NCI-H1694 treated with DMSO at 0.1 percent for 48 hours (cell line): ENCODE data around the gene NONO.
A peak's percentile ranks its signal among the peaks of the same experiment; 100 is the strongest.
"Not testable (repeated sequence)": the region's sequence is repeated elsewhere in the genome, so short reads cannot be mapped to it uniquely, and the experiment has no call there.

Source experiments
- DNase-seq: peaks from one replicate; lab custom pipeline; 2025; lab: John Stamatoyannopoulos, UW

The NONO gene, protein sequence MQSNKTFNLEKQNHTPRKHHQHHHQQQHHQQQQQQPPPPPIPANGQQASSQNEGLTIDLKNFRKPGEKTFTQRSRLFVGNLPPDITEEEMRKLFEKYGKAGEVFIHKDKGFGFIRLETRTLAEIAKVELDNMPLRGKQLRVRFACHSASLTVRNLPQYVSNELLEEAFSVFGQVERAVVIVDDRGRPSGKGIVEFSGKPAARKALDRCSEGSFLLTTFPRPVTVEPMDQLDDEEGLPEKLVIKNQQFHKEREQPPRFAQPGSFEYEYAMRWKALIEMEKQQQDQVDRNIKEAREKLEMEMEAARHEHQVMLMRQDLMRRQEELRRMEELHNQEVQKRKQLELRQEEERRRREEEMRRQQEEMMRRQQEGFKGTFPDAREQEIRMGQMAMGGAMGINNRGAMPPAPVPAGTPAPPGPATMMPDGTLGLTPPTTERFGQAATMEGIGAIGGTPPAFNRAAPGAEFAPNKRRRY

DNA sequence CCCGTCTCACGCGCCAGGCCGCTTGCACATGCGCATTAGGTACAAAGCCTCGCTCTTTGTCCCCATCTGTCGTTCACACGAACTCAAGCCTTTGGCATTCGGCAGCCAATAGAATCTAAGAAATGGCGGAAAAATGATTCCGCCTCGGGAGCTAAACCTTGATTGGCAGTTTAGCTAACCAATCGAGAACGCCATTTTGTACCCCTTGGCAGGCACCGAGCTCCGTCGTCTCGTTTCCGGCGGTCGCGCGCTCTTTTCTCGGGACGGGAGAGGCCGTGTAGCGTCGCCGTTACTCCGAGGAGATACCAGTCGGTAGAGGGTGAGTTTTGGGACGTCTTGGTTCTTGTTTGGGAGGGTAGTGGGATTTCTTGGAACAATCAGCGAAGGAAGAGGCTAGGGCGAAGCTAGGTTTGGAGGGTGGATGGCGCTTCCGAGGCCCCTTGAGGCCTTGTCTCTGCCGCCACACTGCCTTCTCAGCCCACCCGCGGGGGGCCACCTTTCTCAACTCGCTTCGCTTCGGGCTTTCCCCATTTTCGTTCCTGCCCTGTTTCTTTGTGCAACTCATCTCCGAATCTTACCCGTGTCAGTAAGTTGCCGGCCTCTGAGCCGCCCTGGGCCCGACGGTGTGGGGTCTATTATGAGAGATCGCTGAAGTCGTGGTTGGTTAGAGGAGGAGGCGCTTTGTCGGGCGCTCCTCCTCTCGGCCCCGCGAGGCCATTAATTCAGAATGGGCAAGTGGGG is at the start of gene NONO:
Gene NONO (plus strand): TSS at position 233 of the 741 bp plus-strand sequence. CDS start 7,003 bp downstream, outside the sequence.
- DNase-seq: peak; percentile 98

DNA sequence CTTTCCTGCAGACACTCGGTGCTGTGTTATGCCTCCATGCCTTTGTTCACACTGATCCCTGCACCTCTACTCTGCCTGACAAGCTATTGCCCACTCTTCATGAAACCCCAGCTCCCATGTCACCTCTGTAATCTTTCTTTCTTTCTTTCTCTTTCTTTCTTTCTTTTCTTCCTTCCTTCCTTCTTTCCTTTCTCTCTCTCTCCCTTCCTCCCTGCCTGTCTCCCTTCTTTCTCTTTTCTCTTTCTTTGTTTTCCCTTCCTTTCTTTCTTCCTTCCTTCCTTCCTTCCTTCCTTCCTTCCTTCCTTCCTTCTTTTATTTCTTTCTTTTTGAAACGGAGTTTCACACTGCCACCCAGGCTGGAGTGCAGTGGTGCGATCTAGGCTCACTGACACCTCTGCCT is 48.0 kb upstream of the NONO start:
- DNase-seq: no peak

DNA sequence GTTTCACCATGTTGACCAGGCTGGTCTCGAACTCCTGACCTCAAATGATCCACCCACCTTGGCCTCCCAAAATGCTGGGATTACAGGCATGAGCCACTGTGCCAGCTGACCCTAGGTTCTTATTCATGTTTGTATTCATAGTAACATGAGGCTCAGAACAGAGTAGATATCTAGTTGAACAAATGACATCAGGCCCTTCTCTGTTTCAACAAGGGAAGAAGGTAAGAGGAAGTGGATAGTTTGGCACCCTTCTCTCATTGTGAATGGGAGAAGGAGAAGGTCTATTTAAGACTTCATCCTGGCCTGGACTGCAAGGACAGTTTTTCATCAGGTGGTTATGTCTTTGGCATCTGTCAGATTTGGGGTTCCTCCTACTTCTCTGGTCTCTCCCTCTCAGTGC is 46.6 kb upstream of the NONO start:
- DNase-seq: no peak

DNA sequence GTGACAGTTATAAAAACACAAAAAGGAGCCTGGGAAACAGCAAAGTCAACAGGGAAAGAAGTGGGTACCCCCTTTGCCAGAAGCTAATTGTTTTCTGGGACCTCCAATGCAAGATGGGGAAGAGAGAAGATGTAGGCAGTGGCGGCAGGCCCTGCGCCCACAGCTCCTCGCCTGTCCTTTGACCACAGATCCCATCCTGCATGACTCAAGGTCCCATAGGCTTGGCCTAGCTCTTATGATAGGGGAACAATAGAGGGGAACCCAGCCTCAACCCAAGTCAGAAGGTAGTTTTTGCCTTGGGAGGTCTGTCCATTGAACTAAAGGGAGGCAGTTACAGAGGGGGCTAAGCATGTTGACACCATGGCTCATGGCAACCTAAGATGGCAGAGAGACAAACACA is 43.7 kb upstream of the NONO start:
- DNase-seq: no peak

DNA sequence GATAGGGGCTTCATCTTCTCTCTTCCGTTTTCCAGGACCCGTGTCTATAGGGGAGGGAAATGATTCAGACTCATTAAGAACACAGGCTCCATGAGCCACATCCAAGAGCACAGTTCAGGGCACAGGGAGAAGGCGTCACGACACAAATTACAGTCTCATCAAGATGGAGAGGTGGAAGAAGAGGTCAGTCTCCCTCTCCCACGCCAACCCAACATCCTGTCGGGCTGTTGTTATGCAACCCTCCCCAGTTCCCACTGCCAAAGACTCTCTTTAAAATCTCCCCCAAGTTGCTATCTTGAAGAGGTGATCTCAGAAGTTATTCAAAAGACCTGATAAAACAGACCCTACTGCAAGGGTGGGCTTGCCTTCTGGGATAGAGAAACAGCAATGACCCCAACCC is 42.1 kb upstream of the NONO start:
- DNase-seq: no peak

DNA sequence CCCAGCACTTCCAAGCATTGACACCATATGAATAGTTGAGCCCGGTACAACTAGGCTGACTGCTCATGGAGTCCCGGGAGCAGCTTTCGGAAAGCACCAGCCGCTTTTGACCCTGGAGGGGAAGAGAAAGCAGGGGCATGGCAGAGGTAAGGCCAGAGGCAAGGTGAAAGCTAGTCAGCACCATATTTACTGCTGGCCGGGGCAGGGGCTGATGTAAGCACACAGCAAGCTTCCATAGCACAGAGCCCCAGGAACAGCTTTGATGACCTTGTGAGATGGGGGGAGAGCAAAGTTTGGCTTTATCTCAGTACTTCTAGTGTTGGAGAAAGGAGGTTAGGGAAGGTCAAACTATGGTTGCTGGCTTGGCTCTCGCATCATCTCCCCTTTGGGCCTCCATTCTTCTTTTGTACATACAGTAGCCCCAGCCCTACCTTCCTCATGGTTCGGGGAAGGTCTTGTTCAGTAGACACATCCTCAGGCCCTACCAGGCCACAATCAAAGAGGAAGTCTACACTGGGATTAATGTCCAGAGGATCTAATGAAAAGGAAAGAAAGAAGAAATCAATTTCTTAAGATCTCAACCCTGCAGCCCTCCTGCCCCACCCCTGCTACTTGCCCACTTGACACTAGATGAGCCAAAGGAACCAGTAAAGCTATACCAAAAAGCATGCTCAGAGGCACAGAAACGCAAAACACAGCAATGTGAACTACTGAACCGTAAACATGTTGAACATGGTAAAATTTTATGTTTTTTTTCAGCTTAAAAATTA is 38.9 kb upstream of the NONO start:
- no peak for DNase-seq

DNA sequence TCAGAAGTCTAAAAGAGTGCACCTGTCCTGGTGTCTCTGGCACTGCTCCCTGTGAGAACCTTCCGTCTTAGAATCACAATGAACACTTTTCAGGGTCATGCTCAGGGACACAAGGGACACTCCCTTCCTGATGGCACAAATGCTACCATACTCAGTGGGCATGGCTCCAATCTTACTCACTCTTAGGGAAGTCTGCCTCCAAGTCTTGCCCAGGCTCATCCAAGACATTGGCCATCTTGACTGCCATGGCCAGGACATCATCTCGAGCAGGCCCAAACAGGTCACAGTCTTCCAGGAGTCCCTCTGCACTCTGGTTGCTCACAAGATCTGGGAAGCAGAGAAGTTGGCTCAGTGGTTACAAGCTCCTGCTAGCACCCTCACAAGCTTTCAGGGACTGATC is 38.3 kb upstream of the NONO start:
- DNase-seq: no peak

DNA sequence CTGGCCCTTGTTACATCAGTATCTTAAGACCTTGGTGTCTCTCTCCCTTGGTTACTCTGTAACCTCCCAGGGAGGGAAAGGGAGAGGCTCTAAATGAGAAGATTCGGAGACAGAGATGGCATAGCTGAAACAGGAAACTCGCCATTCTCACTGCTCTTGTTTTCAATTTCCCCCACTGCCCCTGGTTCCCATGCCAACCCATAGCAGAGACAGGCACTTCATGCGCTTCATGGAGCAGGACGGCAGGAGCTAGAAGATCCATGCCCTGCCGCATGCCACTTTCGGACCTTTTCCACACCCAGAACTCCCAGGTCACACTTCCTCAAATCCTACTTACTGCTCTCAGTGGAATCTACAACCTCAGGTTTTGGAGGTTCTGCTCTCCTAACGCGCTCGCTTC is 32.6 kb upstream of the NONO start:
- DNase-seq: no peak

DNA sequence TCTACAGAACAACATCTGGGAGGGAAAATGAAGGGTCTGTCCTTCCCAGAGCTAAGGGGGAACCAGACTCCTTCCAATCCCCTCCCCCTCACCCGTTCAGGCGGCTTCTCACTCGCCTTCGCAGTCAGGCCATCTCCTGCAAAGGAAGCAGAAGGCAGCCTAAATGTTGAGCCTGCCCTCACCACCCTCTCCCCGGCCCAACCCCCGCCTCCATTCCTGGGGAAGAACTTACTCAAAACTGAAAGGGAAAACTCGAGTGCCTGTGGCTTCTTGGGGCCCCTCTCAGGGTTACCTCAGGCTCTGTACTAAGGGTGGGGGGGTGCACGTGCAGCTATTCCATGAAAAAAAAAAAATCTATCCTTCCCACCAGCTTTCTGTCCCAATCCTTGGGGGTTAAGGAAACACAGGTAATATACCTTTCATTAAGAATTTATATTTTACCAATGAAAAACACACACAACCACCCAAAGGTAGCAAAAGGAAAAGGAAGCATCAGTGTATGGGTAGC is 31.9 kb upstream of the NONO start:
- no peak for DNase-seq

DNA sequence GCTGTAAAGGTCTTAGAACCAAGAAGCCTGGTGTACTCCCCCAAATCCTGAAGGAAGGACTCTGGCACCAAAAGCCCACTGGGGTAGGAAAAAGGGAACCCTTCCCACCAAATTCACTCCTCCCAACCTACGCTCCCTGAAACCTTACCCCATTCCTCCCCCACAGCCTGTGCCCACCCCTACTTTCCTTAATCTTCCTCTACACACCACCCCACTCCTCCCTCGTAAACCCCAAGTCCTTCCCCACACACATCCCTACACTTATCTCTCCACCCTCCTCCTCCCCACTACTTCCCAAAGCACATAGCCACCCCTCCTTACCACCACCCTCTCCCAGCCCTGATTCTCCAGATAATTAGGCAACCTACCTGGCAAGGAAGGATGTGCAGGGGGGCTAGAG is 31.2 kb upstream of the NONO start:
- DNase-seq: no peak

DNA sequence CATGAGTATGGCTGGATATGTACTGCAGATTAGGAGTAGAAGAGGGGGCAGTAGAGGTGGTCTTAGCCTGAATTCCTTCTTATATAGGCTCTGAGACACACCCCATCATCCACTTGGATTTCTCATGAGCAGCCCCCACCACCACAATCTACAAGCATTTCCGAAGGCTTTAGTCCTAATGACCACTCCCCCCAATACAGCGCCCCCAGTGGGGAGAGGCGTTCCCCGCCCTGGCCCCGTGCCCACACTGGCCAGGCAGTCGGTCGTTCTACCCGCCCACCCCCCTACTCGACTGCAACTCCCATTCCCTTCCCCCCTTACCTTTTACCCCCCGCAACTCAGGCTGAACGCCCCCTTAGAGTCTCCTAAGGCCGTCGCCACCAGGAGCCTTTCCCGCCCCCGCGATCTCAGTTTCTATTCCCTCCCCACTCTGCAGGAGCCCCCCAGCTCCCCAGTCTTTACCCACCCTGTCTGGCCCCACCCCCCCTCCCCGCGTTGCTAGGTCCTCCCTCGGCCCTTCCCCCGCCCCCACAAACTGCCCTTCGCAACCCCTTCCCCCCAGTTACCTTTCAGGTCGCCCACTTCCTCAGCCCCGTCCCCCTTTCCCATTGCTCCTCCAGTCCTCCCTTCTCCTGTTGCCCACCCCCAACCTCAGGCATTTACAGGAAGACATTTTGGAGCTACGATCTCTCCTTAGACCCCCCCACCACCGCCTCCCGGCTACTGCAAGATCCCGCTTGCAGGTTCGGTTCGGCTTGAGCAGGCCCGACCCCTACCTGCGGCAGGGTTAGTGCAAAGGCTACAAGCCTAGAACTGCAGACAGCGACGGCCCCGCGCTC is 30.0 kb upstream of the NONO start:
- no peak for DNase-seq

DNA sequence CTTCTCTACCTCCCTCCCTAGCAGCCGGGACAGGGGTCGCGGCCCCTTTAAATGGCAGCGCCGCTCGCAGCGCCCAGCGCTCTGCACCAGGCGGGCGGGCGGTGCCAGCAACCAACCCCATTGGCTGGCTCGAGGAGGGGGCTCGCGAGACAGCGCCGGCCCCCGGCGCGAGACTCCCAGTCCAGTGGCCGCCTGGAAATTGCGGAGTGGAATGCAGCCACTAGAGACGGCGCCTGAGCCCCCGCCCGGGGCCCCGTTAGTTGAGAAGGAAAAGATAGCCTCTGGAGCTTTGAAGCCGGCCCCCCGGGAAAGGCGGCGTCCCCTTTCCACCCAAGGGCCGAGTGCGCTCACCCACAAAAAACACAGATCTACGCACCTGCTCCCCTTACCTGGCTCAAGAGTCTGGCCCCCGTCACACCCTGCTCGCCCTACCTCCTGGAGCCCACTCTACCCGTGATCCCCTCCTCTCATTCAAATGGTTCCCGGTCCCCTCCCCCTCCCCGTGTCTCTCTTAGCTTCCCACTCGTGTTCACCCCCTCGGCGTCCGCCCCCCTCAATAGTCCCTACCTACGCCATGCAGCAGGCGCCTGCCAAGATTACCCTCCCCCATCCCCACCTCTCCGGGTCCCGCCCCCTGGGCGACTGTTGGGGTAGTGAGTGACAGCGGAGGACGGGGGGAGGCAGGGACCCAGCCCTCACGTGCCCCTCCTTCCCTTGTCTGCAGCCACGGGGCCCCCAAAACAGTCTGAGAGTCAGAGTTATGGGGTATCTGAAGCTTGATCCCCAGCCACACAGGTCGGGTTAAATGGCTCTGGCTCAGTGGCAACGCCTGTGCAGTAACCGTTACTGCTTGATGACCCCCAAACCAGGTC is 29.1 kb upstream of the NONO start, which contains the start of gene ZMYM3:
Gene ZMYM3 (minus strand): TSS at position 49 of the 872 bp plus-strand sequence. CDS start 885 bp downstream, outside the sequence.
- peak; percentile 80 for DNase-seq

DNA sequence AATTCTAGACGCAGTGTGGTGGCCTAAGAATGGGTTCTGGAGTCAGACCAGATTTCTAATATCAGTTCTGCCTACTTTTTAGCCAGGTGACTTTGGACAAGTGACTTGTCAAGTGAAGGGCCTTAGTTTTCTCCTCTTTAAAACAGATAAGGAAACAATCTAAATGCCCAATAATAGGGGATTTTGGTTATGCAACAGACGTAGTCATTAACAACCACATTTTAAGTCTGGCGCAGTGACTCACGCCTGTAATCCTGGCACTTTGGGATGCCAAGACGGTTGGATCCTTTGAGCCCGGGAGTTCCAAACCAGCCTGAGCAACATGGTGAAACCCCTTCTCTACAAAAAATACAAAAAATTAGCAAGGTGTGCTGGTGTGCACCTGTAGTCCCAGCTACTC is 27.4 kb upstream of the NONO start:
- DNase-seq: no peak

DNA sequence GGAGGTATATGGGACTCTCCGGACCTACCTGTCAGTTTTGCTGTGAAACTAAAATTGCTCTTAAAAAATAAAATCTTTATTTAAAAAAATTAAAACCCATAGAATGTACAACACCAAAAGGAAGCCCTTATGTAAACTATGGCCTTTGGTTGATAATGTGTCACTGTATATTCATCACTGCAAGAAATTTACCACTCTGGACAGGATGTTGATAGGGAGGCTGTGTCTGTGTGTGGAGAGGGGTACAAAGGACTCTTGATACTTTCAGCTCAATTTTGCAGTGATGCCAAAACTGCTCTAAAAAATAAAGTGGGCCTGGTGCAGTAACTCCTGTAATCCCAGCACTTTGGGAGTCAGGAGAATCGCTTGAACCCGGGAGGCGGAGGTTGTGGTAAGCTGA is 26.6 kb upstream of the NONO start:
- DNase-seq: no peak

DNA sequence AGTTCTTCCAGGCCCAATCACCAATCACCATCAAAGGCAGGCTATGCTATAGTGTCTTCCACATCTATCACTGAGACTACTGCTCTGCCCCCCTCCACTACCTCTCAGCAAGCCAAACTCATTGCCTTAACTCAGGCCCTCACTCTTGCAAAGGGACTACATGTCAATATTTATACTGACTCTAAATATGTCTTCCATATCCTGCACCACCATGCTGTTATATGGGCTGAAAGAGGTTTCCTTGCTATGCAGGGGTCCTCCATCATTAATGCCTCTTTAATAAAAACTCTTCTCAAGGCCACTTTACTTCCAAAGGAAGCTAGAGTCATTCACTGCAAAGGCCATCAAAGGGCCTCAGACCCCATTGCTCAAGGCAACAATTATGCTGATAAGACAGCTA is 14.8 kb upstream of the NONO start:
- not testable (repeated sequence) for DNase-seq

DNA sequence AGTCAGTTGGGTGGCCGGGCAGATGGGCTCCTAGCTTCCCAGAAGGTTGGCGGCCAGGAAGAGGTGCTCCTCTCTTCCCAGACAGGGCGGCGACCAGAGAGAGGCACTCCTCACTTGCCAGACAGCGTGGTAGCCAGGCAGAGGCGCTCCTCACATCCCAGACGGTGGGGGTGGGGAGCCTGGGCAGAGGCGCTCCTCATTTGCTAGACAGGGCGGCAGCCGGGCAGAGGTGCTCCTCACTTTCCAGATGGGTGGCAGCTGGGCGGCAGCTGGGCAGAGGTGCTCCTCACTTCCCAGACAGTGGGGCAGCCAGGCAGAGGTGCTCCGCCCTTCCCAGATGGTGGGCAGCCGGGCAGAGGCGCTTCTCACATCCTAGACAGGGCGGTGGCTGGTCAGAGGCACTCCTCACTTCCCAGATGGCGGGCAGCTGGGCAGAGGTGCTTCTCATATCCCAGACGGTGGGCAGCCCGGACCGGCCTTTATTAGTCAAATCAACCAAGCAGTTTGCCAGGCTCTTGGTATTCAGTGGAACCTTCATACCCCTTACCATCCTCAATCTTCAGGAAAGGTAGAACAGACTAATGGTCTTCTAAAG is 13.5 kb upstream of the NONO start:
- no peak for DNase-seq

DNA sequence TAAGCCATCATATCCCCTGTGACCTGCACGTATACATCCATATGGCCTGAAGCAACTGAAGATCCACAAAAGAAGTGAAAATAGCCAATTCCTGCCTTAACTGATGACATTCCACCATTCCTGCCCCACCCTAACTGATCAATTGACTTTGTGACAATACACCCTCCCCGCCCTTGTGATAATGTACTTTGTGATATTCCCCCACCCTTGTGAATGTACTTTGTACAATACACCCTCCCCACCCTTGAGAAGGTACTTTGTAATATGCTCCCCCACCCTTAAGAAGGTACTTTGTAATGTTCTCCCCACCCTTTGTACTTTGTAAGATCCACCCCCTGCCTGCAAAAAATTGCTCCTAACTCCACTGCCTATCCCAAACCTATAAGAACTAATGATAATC is 11.1 kb upstream of the NONO start:
- not testable (repeated sequence) for DNase-seq

DNA sequence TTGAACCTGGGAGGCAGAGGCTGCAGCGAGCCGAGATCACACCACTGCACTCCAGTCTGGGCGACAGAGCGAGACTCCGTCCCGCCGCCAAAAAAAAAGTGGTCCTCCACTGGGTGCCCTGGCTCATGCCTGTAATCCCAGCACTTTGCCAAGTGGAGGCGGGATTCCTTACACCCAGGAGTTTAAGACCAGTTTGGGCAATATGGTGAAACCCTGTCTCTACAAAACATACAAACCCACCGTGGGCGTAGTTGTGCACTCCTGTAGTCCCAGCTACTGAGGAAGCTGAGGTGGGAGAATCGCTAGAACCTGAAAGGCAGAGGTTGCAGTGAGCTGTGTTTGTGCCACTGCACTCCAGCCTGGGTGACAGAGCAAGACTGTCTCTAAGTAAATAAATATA is 2.1 kb upstream of the NONO start:
- not testable (repeated sequence) for DNase-seq

DNA sequence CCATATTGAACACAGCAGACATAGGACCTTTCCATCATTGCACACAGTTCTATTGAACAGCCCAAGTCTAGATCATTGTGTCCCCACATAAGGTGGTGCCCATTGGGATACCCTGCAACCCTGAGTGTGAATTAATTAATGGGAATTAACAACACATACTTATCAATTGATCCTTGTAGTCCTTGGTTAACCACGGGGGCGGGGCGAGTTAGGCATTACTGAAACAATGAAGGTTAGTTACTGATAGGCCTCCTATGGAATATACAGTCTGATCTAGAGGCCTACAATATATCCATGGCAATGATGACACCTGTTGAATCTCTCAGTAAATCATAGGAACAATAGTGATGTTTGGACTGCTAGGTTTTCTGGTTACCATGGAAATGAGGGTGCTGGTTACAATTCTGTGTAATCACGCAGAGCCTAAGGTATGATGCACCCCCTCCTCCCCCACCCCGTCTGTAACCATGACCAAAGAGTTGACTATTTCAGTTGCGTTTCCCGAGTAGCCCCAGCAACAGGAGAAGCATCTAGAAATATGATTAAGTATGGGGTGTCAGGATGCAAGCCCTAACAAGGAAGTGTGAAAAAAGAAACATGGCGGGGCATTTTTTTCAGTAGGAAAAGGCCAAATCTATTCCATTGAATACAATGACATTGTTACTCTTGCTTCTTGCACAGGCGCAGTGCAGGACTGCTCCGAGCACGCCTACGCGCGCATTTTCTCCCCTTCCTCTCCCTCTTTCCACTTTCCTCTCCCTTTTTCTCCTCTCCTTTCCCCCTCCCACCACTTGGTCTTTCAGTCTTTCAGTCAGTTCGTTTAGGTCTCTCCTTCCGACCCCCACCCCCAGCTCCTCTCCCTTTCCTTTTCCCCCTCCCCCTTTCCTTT is 677 bp upstream of the NONO start:
- no peak for DNase-seq
